SIG-M5 (cell line): Measurements from ENCODE around the gene TMEM95.

Source experiments
- DNase-seq: peaks from one replicate; lab custom pipeline; 2025; lab: John Stamatoyannopoulos, UW

Gene TMEM95

DNA sequence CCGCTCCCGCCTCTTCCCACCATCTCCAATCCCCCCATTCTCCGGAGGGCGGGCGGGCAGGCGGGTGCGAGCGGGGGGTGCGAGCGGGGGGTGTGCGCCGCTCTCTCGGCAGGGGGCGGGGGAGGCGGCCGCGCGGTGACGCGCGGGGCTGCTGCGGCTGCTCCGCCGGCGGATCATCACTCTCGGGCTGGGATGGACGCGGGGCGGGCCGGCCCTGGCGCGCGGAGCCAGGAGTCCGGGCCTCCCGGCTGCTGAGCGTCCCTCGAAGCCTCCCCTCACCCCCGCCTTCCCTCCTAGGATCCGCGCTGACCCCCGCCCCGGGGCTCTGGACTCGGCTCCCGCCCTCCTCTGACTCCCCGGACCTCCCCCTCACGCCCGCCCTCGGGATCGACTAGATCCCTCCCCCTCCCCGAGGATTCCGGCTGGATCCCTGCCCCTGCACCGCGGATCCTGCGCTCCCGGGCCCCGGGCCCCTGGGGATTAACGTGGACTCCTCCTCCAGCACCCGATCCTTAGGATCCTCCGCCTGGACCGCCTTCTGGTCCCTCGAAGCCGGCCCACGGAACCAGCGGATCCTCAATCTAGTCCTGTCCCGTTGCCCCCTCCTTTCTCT, 49.9 kb downstream of the TMEM95 start:
- DNase-seq: no peak

GRCh38 chr17:7405350-7406234, 50.6 kb downstream of the TMEM95 start:
- no peak for DNase-seq

DNA sequence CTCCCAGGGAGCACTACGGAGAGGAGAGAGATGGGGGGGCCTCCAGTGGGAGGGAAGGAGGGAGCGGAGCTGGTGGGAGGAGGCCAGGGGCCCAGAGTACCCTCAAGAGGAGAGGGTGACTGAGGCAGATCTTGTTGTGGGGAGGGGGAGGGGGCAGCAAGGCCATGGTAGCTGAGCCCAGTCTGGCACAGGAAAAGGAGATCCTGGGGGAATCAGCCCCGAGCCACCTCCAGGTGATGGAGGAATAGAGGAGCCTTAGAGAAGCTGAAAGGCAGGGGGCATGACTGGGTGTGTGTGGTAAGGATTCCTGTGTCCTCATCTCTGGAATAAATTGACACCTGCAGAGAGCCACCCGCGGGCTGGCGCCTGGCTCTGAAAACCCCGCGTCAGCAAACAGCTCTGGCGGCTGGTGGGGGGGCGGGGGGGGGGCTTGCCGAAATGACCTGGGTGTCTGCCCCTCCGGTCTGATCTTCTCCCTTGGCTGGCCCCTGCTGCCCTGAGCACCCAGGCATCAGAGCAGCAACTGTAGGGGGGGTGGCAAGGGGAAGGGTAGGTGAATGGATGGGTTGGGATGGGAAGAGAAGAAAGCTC, 51.4 kb downstream of the TMEM95 start:
- DNase-seq: no peak
